HEK293 (cell line): ENCODE results near the gene MAP3K15.

Experiments used
- CTCF ChIA-PET: fragments of 350-600 bp; formaldehyde crosslinking; extraction: SDS; loops from one replicate; lab custom pipeline; 2021; ENCODE audit warnings: antibody characterized with exemption; lab: Yijun Ruan, JAX
- POLR2A ChIA-PET: fragments of 300-600 bp; formaldehyde crosslinking; extraction: SDS; loops from one replicate; lab custom pipeline; 2020; ENCODE audit warnings: antibody characterized with exemption, inconsistent platforms; lab: Yijun Ruan, JAX
- H3K27ac ChIP-seq: fragments of 200-500 bp; sonication (Bioruptor generic); 2 replicates; pipeline ENCODE4 v1.5.1; 2014; ENCODE audit warnings: low read depth, low read length, control low read depth, inconsistent platforms; ENCODE audit errors: extremely low read depth
- H3K36me3 ChIP-seq, 2 experiments: fragments of 200-500 bp in 1 of 2; sonication (Bioruptor generic) in 1 of 2; 1 replicate in 1 of 2; 2 replicates in 1 of 2; pipeline ENCODE4 v1.5.1; 2014 to 2017; ENCODE audit warnings: inconsistent platforms in 2 of 2, low read length in 2 of 2; ENCODE audit not compliant: control insufficient read depth in 2 of 2, insufficient read depth in 1 of 2
- H3K4me1 ChIP-seq: fragments of 200-500 bp; sonication (Bioruptor generic); 2 replicates; pipeline ENCODE4 v1.5.1; 2014; ENCODE audit warnings: mild to moderate bottlenecking, low read length, inconsistent platforms; ENCODE audit not compliant: control insufficient read depth, insufficient read depth
- H3K4me3 ChIP-seq: 2 replicates; pipeline ENCODE4 v1.5.1; 2011; ENCODE audit warnings: low read depth, mild to moderate bottlenecking, control low read depth, low read length, moderate library complexity
- H3K9me3 ChIP-seq: fragments of 200-500 bp; sonication (Bioruptor generic); 2 replicates; pipeline ENCODE4 v1.5.1; 2014; ENCODE audit warnings: low read depth, low read length, inconsistent platforms; ENCODE audit not compliant: control insufficient read depth, insufficient read depth
- ATF2 ChIP-seq: fragments of 450-650 bp; formaldehyde crosslinking; IDR thresholded peaks from 2 replicates; pipeline ENCODE4 v1.5.1; 2016; ENCODE audit warnings: missing biosample characterization, missing genetic modification characterization, low read depth
- GLI4 ChIP-seq: fragments of 450-650 bp; formaldehyde crosslinking; IDR thresholded peaks from 2 replicates; pipeline ENCODE4 v1.5.1; 2016; ENCODE audit warnings: missing biosample characterization, missing genetic modification characterization
- GLIS2 ChIP-seq: fragments of 450-650 bp; formaldehyde crosslinking; IDR thresholded peaks from 2 replicates; pipeline ENCODE4 v1.5.1; 2016; ENCODE audit warnings: missing biosample characterization, missing genetic modification characterization
- PATZ1 ChIP-seq: fragments of 450-650 bp; formaldehyde crosslinking; IDR thresholded peaks from 2 replicates; pipeline ENCODE4 v1.5.1; 2016; ENCODE audit warnings: missing biosample characterization, missing genetic modification characterization
- REPIN1 ChIP-seq: fragments of 450-650 bp; formaldehyde crosslinking; IDR thresholded peaks from 2 replicates; pipeline ENCODE4 v1.5.1; 2017; ENCODE audit warnings: missing biosample characterization, missing genetic modification characterization, low read depth
- ZBTB48 ChIP-seq: fragments of 450-650 bp; formaldehyde crosslinking; IDR thresholded peaks from 2 replicates; pipeline ENCODE4 v1.5.1; 2016; ENCODE audit warnings: missing biosample characterization, missing genetic modification characterization
- ZBTB7A ChIP-seq: fragments of 450-650 bp; formaldehyde crosslinking; IDR thresholded peaks from 2 replicates; pipeline ENCODE4 v1.5.1; 2016; ENCODE audit warnings: low read depth, missing biosample characterization, missing genetic modification characterization
- ZNF114 ChIP-seq: fragments of 450-650 bp; formaldehyde crosslinking; IDR thresholded peaks from 2 replicates; pipeline ENCODE4 v1.5.0; 2017; ENCODE audit warnings: missing biosample characterization, missing genetic modification characterization
- ZNF140 ChIP-seq: fragments of 450-650 bp; formaldehyde crosslinking; IDR thresholded peaks from 2 replicates; pipeline ENCODE4 v1.5.1; 2016; ENCODE audit warnings: missing biosample characterization, missing genetic modification characterization
- ZNF184 ChIP-seq: fragments of 450-650 bp; IDR thresholded peaks from 2 replicates; pipeline ENCODE4 v1.5.1; 2018; ENCODE audit warnings: missing biosample characterization, mild to moderate bottlenecking, missing genetic modification characterization
- ZNF211 ChIP-seq: fragments of 450-650 bp; formaldehyde crosslinking; IDR thresholded peaks from 2 replicates; pipeline ENCODE4 v1.5.1; 2016; ENCODE audit warnings: low read depth, missing biosample characterization, missing genetic modification characterization
- ZNF221 ChIP-seq: fragments of 450-650 bp; formaldehyde crosslinking; IDR thresholded peaks from 2 replicates; pipeline ENCODE4 v1.5.1; 2017; ENCODE audit warnings: missing biosample characterization, missing genetic modification characterization, borderline replicate concordance
- ZNF292 ChIP-seq: fragments of 450-650 bp; formaldehyde crosslinking; IDR thresholded peaks from 2 replicates; pipeline ENCODE4 v1.5.1; 2016; ENCODE audit warnings: low read depth, missing biosample characterization, missing genetic modification characterization, borderline replicate concordance
- ZNF335 ChIP-seq: fragments of 450-650 bp; formaldehyde crosslinking; conservative IDR thresholded peaks from 2 replicates; pipeline ENCODE4 v1.5.1; 2016; ENCODE audit warnings: missing biosample characterization, missing genetic modification characterization
- ZNF473 ChIP-seq: fragments of 450-650 bp; formaldehyde crosslinking; IDR thresholded peaks from 2 replicates; pipeline ENCODE4 v1.5.1; 2017; ENCODE audit warnings: missing biosample characterization, missing genetic modification characterization
- ZNF510 ChIP-seq: fragments of 450-650 bp; formaldehyde crosslinking; IDR thresholded peaks from 2 replicates; pipeline ENCODE4 v1.5.1; 2018; ENCODE audit warnings: mild to moderate bottlenecking, missing genetic modification characterization, missing biosample characterization; ENCODE audit not compliant: insufficient replicate concordance
- ZNF513 ChIP-seq: fragments of 450-650 bp; IDR thresholded peaks from 2 replicates; pipeline ENCODE4 v1.5.1; 2018; ENCODE audit warnings: missing biosample characterization, missing genetic modification characterization
- ZNF560 ChIP-seq: fragments of 450-650 bp; formaldehyde crosslinking; IDR thresholded peaks from 2 replicates; pipeline ENCODE4 v1.5.1; 2017; ENCODE audit warnings: missing biosample characterization, missing genetic modification characterization, borderline replicate concordance
- ZNF639 ChIP-seq: fragments of 450-650 bp; formaldehyde crosslinking; IDR thresholded peaks from 2 replicates; pipeline ENCODE4 v1.5.1; 2016; ENCODE audit warnings: missing biosample characterization, missing genetic modification characterization
- ZNF664 ChIP-seq: fragments of 450-650 bp; formaldehyde crosslinking; IDR thresholded peaks from 2 replicates; pipeline ENCODE4 v1.5.1; 2016; ENCODE audit warnings: missing biosample characterization, missing genetic modification characterization
- ZNF701 ChIP-seq: fragments of 450-650 bp; formaldehyde crosslinking; IDR thresholded peaks from 2 replicates; pipeline ENCODE4 v1.5.1; 2016; ENCODE audit warnings: missing biosample characterization, missing genetic modification characterization
- ZNF704 ChIP-seq: fragments of 450-650 bp; formaldehyde crosslinking; IDR thresholded peaks from 2 replicates; pipeline ENCODE4 v1.5.1; 2016; ENCODE audit warnings: missing biosample characterization, missing genetic modification characterization
- ZNF837 ChIP-seq: fragments of 450-650 bp; formaldehyde crosslinking; IDR thresholded peaks from 2 replicates; pipeline ENCODE4 v1.5.1; 2016; ENCODE audit warnings: missing biosample characterization, missing genetic modification characterization
- ZSCAN18 ChIP-seq: fragments of 450-650 bp; formaldehyde crosslinking; IDR thresholded peaks from 2 replicates; pipeline ENCODE4 v1.5.1; 2016; ENCODE audit warnings: missing biosample characterization, missing genetic modification characterization
- ZSCAN30 ChIP-seq: fragments of 450-650 bp; IDR thresholded peaks from 2 replicates; pipeline ENCODE4 v1.5.1; 2018; ENCODE audit warnings: missing biosample characterization, mild to moderate bottlenecking, missing genetic modification characterization, moderate library complexity
- ZSCAN4 ChIP-seq: fragments of 450-650 bp; formaldehyde crosslinking; IDR thresholded peaks from 2 replicates; pipeline ENCODE4 v1.5.1; 2017; ENCODE audit warnings: missing biosample characterization, missing genetic modification characterization

Gene MAP3K15

GRCh38 chrX:19462231-19462630 lies 53.1 kb downstream of the MAP3K15 start:
- POLR2A ChIA-PET, result interaction anchor here (0.5 kb wide), 1 partner anchor 45 kb away, joined by 5 read pairs; no protein-coding TSS in a partner anchor
- TF ChIP-seq ZNF701 (tag by site-specific recombination) (no peak), ZSCAN4 (tag by site-specific recombination) (no peak), ZNF513 (tag by site-specific recombination) (no peak), ZNF292 (tag by site-specific recombination) (no peak), ZNF140 (no peak), ZNF335 (tag by site-specific recombination) (no peak), ZSCAN30 (tag by site-specific recombination) (no peak), ZBTB7A (tag by site-specific recombination) (no peak), ZNF639 (tag by site-specific recombination) (no peak)
- TF ChIP-seq, all 188 proteins: peak for 0
- CTCF ChIA-PET, result interaction anchor here (1.0 kb wide), 1 partner anchor 80 kb away, joined by 4 read pairs; no protein-coding TSS in a partner anchor

GRCh38 chrX:19457662-19458061 lies 57.6 kb downstream of the MAP3K15 start:
- no peaks in the 10 kb centered on the region; the same call in 1 of the 2 replicates for H3K4me1 ChIP-seq
- H3K27ac ChIP-seq, result no peak overlapping the region
- H3K36me3 ChIP-seq, result peaks cover 0 to 33% of the 10 kb centered on the region in 2 experiments; a peak in 2 of 3 replicates
- no peaks in the 10 kb centered on the region for H3K9me3 ChIP-seq
- ChIA-PET CTCF (no interaction called here), POLR2A (no interaction called here)
- no peak overlapping the region for H3K4me3 ChIP-seq
- TF ChIP-seq GLIS2 (tag by site-specific recombination) (no peak), ATF2 (tag by site-specific recombination) (no peak), ZNF837 (tag by site-specific recombination) (no peak), GLI4 (tag by site-specific recombination) (no peak), REPIN1 (tag by site-specific recombination) (no peak), ZNF114 (tag by site-specific recombination) (no peak), ZNF510 (no peak), ZNF560 (tag by site-specific recombination) (no peak), ZNF221 (tag by site-specific recombination) (no peak), ZNF704 (tag by site-specific recombination) (no peak), ZSCAN18 (tag by site-specific recombination) (no peak), ZNF211 (tag by site-specific recombination) (no peak), ZNF184 (tag by site-specific recombination) (no peak), ZNF664 (tag by site-specific recombination) (no peak), PATZ1 (no peak), ZBTB48 (tag by site-specific recombination) (no peak), ZNF473 (tag by site-specific recombination) (no peak)
- TF ChIP-seq, all 188 proteins: peak for 0

More at GRCh38 chrX:19462231-19462630, 53.1 kb downstream of the MAP3K15 start:
- Histone ChIP-seq H3K4me3 (no peak overlapping the region), H3K4me1 (no peaks in the 10 kb centered on the region; the same call in 1 of the 2 replicates), H3K9me3 (no peaks in the 10 kb centered on the region), H3K36me3 (peaks cover 0 to 32% of the 10 kb centered on the region in 2 experiments; a peak in 2 of 3 replicates), H3K27ac (no peak overlapping the region)
